GM13976 (cell line): ENCODE measurements around the gene ADCY5.

ENCODE experiments used
- DNase-seq: peaks from one replicate; pipeline ENCODE4 v3.0.0; 2012; ENCODE audit warnings: low spot score
- in situ Hi-C: fragments of 300-500 bp; cut with MboI; formaldehyde crosslinking; loops from one replicate; pipeline ENCODE4 v1.12.0; 2022; ENCODE audit warnings: low sequenced_read_pairs, mixed read lengths, inconsistent platforms; ENCODE audit not compliant: unreplicated experiment
- TF ChIP-seq, protein P1 (sequence below): IDR thresholded peaks from 2 replicates; pipeline ENCODE4 v1.5.1; 2012; ENCODE audit warnings: borderline replicate concordance, mild to moderate bottlenecking; ENCODE audit not compliant: insufficient read depth; ENCODE audit errors: extremely low read depth, missing control alignments, control extremely low read depth

Gene ADCY5

DNA sequence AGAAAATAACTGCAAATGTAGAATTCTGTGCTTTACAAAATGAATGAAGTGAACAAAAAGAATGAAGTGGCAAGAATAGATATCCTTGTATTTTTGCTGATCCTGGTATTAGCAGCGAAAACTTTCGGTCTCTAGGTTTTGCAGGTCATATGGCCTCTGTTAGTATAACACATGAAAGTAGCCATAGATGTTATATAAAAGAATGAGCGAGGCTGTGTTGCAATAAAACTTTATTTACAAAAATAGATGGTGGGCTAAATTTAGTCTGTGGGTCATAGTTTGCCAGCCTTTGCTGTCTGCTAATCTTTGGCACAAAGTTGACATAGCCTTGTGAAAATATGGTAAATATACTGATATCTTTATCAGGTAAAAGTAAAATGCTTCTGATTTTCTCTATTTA is 212.0 kb downstream of the ADCY5 start:
- in situ Hi-C loops: no loop called here
- no peak for DNase-seq
- TF ChIP-seq, protein P1, sequence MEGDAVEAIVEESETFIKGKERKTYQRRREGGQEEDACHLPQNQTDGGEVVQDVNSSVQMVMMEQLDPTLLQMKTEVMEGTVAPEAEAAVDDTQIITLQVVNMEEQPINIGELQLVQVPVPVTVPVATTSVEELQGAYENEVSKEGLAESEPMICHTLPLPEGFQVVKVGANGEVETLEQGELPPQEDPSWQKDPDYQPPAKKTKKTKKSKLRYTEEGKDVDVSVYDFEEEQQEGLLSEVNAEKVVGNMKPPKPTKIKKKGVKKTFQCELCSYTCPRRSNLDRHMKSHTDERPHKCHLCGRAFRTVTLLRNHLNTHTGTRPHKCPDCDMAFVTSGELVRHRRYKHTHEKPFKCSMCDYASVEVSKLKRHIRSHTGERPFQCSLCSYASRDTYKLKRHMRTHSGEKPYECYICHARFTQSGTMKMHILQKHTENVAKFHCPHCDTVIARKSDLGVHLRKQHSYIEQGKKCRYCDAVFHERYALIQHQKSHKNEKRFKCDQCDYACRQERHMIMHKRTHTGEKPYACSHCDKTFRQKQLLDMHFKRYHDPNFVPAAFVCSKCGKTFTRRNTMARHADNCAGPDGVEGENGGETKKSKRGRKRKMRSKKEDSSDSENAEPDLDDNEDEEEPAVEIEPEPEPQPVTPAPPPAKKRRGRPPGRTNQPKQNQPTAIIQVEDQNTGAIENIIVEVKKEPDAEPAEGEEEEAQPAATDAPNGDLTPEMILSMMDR: no peak
